NCI-H2081 (cell line): ENCODE data around the gene JPH2.
"Not testable (repeated sequence)": the region's sequence is repeated elsewhere in the genome, so short reads cannot be mapped to it uniquely, and the experiment has no call there.

Experiments used
- DNase-seq, 2 experiments: peaks; one replicate each; lab custom pipeline; 2025; lab: John Stamatoyannopoulos, UW

Gene JPH2

GRCh38 chr20:44211177-44212039, 24.4 kb upstream of the JPH2 start:
- no peak for DNase-seq

DNA sequence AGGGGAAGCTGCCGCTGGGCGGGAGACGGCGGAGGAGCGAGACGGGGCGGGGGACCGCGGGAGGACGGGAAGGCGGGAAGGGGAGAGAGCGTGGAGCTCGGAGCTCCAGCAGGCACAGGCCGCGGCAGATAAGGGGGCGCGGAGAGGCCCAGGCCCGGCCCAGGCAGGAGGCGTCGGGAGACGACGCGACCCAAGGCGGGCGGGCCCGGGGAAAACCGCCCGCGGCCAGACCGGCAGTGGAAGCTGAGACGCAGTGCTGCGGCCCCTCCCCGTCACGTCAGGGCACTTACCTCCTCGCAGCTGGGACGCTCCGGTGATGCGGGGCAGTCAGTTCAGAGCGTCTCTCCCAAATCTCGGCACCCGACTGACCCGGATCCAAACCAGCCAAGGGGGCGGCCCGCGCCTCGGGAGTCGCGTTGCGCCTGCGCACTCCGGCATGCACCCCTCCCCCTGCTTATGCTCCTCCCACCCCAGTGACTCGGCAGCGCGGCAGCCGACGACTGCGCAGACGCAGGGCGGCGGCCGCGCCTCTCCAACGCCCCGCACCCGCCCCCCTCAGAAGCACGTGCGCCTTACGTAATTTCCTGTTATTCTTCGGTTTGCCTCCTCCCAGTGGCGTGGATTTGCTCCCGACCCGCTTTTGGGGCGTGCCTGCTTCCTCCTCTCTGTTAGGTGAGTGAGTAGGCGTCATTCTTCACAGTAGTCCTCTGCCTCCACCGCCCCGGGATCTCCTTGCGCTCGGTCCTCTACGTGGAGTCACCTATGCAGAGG, 23.6 kb upstream of the JPH2 start, which contains the start of gene OSER1:
Gene OSER1 (minus strand): TSS at position 366 of the 771 bp plus-strand sequence. CDS start 3,814 bp downstream, outside the sequence.
- peak; percentile 95 for DNase-seq

- DNase-seq, result no peak
Observed at GRCh38 chr20:44209686-44210405, 22.9 kb upstream of the JPH2 start.

- no peak for DNase-seq
Observed at GRCh38 chr20:44208770-44209169, 21.8 kb upstream of the JPH2 start.

DNA sequence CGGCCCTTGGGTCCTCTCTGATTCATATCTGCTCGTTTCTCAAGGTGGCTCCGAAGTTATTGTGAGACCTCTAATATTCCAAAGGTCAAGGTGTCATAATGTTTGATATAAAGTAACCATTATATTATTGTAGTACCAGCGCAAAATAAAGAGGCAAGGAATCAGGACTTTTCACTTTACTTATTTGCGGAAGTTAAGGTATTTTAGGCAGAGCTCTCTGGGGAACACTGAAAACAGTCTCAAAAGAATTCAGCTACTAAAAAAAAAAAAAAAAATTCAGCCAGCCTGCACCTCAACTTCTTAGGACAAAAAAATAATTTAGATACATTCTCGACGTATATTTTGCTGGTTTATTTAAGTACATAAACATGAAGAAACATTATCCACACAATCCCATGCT, 21.2 kb upstream of the JPH2 start:
- DNase-seq, result no peak

- DNase-seq, result no peak
Observed at GRCh38 chr20:44207126-44207723, 20.2 kb upstream of the JPH2 start.

GRCh38 chr20:44206132-44206531, 19.1 kb upstream of the JPH2 start:
- DNase-seq, result no peak

- no peak for DNase-seq
Observed at GRCh38 chr20:44204832-44205215, 17.8 kb upstream of the JPH2 start.

GRCh38 chr20:44204156-44204831, 17.3 kb upstream of the JPH2 start:
- no peak for DNase-seq

DNA sequence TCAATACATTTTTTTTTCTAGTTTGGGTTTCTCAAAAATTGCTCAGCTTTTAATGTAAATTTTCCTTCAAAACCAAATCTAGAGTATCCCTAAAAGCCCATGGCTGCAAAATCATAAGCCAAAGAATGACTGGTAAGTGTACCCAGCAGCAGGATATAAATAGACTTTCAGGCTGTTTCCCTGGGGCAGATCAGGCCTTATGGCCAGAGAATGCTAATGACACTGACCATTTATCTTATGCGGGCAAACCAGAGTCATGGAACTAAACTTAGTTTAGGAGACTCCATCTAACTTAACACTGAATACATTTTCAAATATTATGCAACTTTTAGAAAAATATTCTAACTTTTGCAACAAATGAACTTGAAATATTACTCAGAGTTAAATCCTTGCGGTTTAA, 16.2 kb upstream of the JPH2 start:
- DNase-seq, result no peak

DNA sequence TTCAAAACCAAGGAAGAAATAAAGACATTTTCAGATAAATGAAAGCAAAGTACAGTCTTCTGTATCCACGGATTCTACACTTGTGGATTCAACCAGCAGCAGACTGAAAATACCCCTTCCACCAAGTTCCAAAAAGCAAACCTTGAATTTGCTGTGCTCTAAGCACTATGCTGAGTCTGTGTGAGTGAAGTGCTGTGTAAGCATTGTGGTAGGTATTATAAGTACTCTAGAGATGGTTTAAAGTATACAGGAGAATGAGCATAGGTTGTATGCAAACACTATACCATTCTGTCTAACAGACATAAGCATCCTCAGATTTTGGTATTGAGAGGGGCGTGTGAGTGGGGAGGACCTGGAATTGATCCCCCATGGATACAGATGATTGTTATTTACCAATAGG, 14.0 kb upstream of the JPH2 start:
- no peak for DNase-seq

DNA sequence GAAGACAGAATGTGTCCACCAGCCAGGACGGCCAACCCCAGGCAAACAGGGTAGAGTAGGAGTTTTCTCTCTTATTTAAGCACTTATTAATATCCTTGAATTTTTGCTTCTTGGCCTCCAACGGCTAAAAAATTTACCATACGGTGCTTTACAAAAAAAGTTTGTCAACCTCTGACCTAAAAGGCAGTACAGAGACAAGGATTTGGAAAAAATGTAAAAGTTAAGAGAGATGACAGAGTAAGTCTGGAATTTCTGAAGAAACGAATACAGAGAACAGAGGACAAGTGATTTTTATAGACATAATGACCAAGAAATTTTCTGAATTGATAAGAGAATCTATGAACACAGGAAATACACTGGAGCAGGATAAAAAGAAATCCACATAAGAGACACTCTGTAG, 13.4 kb upstream of the JPH2 start:
- no peak for DNase-seq

DNA sequence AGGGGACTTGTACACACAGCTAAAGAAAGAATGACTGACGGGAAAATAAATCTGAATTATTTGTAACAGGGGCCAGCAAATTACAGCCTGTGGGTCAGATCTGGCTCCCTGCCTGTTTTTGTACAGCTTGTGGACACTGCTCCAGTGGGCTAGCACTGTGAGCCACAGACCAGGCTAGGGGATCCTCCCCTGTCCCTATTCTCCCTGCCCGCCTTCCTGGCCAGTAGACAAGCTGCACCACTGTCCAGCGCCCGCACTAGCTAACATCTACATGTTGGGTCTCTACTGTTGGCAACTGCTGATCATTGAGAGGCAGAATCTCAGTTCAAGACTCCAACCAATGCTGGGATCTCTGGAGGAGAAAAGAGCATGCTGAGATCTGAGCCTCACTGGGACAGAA, 12.9 kb upstream of the JPH2 start:
- DNase-seq, result no peak

DNA sequence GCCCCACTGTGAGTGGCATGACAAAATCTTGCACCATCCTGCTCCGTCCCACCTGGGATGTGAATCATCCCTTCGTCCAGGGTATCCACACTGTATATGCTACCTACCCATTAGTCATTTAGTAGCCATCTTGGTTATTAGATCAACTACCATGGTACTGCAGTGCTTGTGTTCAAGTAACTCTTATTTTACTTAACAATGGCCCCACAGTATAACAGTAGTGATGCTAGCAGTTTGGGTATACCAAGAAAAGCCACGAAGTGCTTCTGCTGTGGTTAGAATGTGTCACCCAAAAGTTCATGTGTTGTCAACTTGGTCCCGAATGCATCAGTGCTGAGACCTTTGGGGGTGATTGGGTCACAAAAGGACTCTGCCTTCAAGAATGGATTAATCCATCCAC, 11.9 kb upstream of the JPH2 start:
- DNase-seq, result no peak

DNA sequence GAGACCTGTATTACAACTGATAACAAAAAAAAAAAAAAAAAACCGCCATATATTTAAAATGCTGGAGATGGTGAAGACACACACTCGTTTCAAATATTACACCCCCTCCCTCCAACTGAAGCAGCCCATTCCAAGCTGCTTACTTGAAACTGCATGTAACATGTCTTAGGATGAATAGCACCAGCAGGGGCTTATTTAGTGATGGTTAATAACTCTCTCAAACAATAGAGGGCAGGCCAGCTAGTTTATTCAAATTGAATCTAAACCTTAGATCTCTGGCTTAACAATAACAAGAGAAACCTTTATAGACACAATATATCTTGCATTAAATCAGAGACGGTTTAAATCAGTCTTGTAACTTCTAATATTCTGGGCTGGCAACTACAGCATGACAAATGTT, 9.3 kb upstream of the JPH2 start:
- DNase-seq, result no peak

DNA sequence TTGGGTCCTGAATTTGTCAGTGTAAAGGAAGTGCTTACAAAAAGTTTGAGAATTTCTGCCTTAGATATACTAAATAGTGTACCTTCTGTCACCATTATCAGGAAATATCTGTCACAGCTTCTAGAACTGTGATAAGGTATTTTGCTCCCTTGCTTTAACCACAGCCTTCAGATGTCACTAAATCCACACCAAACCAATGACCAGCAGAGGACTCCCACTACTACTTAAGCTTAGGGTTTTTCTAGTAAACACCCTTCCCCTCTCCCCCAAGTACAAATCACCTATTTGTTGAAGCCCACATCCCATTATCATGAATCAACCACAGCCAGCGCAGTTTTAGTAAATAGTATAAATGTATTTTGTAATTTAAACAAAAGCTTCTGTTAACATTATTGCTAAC, 8.6 kb upstream of the JPH2 start:
- DNase-seq, result no peak

GRCh38 chr20:44193801-44194200, 6.8 kb upstream of the JPH2 start:
- DNase-seq, result no peak

DNA sequence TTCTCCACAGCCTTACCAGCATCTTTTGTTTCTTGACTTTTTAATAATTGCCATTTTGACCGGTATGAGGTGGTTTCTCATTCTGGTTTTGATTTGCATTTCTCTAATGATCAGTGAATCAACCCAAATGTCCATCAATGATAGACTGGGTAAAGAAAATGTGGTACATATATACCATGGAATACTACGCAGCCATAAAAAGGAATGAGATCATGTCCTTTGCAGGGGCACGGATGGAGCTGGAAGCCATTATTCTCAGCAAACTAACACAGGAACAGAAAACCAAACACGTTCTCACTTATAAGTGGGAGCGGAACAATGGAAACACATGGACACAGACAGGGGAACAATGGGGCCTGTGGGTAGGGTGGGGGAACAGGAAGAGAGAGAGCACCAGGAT, 4.7 kb upstream of the JPH2 start:
- not testable (repeated sequence) for DNase-seq

- DNase-seq, result peak; percentile 40 to 67
Observed at GRCh38 chr20:44190197-44190852, 3.3 kb upstream of the JPH2 start.

DNA sequence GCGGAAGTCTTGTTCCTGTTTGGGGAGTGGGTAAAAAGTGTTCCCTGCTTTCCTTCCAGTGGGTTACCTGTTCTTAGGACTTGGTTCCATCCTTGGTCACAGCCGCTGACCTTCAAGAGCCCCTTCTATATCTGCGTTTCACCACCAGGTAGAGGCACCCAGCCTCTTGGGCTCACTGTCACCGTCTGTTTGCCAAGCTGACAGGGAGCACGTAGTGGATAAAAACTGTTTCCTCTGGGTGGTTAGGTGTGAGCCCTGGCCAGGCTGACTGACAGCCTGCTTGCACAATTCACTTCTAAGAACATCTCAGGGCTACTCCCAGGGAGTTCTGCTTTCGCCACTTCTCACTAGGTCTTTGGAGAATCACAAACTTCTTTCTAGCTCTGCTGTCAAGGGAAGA, 1.8 kb upstream of the JPH2 start:
- no peak for DNase-seq
